ENCODE measurements around the gene IFIT3. TPM values are rescaled to one million over a fixed set of nuclear protein-coding genes. Genes with fewer than 3 reads are reported as not detected.

The IFIT3 gene
- total and polyA plus RNA-seq, 12 donors, result 8.1 to 88.6 (median 26.7) TPM

DNA sequence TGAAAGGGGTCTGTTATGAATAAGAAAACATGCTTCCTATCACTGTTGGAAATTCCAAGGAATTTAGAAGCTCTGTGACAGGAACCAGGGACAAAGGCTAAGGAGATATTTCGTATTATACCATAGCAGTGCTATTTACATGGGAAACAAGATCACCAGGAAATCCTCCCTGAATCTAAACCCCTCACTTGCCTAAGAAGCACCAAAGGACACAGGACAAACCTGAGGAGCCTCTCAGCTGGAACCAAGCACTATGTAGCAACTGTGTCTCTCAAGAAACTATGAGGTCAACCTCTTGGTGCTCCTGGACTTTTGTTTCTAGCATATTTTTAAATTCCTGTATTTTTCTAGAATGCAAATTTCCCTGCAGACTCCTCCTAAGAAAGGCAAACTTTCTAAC, 29.3 kb downstream of the IFIT3 start:
- Histone ChIP-seq H3K36me3 (replicated peaks in 1 of 2) (no peaks in the 10 kb centered on the region), H3K4me3 (no peak overlapping the region), H3K27me3 (no peaks in the 10 kb centered on the region), H3K4me1 (replicated peaks in 1 of 2) (peaks cover 0 to 6% of the 10 kb centered on the region in 2 donors), H3K27ac (no peak overlapping the region), H3K9me3 (replicated peaks in 1 of 3) (no peaks in the 10 kb centered on the region)
- intact Hi-C loops (cut with DNase I), result no loop called here
- 67 to 84% (median 70%) methylated on average over 1 of the region's 1 CpG for WGBS, 4 donors
- no peak for DNase-seq
- no peak for TF ChIP-seq POLR2A (IDR thresholded peaks at IDR 0.05)
- TF ChIP-seq, protein P1, sequence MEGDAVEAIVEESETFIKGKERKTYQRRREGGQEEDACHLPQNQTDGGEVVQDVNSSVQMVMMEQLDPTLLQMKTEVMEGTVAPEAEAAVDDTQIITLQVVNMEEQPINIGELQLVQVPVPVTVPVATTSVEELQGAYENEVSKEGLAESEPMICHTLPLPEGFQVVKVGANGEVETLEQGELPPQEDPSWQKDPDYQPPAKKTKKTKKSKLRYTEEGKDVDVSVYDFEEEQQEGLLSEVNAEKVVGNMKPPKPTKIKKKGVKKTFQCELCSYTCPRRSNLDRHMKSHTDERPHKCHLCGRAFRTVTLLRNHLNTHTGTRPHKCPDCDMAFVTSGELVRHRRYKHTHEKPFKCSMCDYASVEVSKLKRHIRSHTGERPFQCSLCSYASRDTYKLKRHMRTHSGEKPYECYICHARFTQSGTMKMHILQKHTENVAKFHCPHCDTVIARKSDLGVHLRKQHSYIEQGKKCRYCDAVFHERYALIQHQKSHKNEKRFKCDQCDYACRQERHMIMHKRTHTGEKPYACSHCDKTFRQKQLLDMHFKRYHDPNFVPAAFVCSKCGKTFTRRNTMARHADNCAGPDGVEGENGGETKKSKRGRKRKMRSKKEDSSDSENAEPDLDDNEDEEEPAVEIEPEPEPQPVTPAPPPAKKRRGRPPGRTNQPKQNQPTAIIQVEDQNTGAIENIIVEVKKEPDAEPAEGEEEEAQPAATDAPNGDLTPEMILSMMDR (IDR thresholded peaks at IDR 0.05), result no peak

DNA sequence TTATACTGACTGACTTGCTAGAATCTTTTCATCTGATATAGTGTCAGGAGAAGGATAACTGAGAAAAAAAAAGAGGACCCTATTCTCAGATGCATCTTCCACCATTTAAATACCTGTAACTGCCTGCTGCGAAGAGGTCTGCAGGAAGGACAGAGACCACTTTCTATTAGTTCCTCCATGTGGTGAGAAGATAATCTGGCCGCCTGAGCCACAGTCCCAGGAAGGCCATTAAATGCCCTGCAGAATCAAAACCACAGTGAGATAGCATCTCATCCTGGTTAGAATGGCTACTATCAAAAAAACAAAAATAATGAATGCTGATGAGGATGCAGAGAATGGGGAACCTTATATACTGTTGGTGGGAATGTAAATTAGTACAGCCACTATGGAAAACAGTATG, 30.2 kb downstream of the IFIT3 start:
- intact Hi-C loops (cut with DNase I), result no loop called here
- no peak overlapping the region for H3K27ac ChIP-seq
- DNase-seq, result no peak
- H3K9me3 ChIP-seq (replicated peaks in 1 of 3), result no peaks in the 10 kb centered on the region
- no peak overlapping the region for H3K4me3 ChIP-seq
- H3K4me1 ChIP-seq (replicated peaks in 1 of 2), result no peaks in the 10 kb centered on the region
- no peaks in the 10 kb centered on the region for H3K36me3 ChIP-seq (replicated peaks in 1 of 2)
- H3K27me3 ChIP-seq, result no peaks in the 10 kb centered on the region
- 78 to 84% (median 79%) methylated on average over 2 of the region's 2 CpGs for WGBS, 4 donors
- no peak for TF ChIP-seq POLR2A (IDR thresholded peaks at IDR 0.05)
- TF ChIP-seq, protein P1 (IDR thresholded peaks at IDR 0.05), result no peak

DNA sequence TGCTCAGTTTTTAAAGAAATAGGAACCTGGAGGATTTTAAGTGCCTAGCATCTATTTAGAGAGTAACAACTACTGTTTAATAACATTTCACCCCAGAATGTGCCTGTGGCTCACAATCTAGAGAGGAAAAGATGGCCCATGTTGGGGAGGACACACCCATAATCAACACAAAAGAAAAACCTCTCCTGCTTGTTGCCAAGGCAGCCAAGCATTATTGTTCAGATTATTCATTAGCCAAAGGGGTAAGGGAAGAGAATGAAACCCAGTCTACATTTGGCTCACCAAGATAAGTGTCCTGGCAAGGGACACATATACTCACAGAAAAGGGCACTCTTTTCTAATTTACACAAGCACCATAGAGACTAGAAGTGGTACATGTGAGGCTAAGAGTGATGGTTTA, 32.4 kb downstream of the IFIT3 start:
- Histone ChIP-seq H3K36me3 (replicated peaks in 1 of 2) (no peaks in the 10 kb centered on the region), H3K9me3 (replicated peaks in 1 of 3) (no peaks in the 10 kb centered on the region), H3K4me1 (replicated peaks in 1 of 2) (no peaks in the 10 kb centered on the region), H3K27me3 (no peaks in the 10 kb centered on the region), H3K27ac (no peak overlapping the region), H3K4me3 (no peak overlapping the region)
- no peak for DNase-seq
- intact Hi-C loops (cut with DNase I), result no loop called here
- TF ChIP-seq, protein P1 (IDR thresholded peaks at IDR 0.05), result no peak

DNA sequence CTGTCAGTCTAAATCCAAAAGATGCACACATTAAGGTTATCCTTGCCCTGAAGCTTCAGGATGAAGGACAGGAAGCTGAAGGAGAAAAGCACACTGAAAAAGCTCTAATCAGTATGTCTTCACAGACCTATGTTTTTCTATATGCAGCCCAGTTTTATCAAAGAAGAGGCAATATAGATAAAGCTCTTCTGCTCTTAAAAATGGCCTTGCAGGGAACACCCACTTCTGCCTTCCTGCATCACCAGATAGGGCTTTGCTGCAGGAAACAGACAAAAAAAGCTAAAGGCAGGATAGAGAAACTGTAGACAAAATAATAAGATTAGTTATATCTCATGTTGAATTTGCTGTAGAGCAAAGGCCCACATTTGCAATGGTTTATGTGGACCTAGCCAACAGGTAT, 35.1 kb downstream of the IFIT3 start:
- no peak overlapping the region for H3K27ac ChIP-seq
- H3K4me1 ChIP-seq (replicated peaks in 1 of 2), result peaks cover 0 to 6% of the 10 kb centered on the region in 2 donors
- no peak overlapping the region for H3K4me3 ChIP-seq

More for the DNA sequence above, 35.1 kb downstream of the IFIT3 start:
- Histone ChIP-seq H3K27me3 (no peaks in the 10 kb centered on the region), H3K36me3 (replicated peaks in 1 of 2) (no peaks in the 10 kb centered on the region), H3K9me3 (replicated peaks in 1 of 3) (no peaks in the 10 kb centered on the region)
- TF ChIP-seq POLR2A (IDR thresholded peaks at IDR 0.05), result no peak
- TF ChIP-seq, protein P1 (IDR thresholded peaks at IDR 0.05), result no peak
- DNase-seq, result no peak
- intact Hi-C loops (cut with DNase I), result no loop called here
